ENCODE measurements around the gene PFKFB3. TPM values are rescaled to one million over a fixed set of nuclear protein-coding genes. Genes with fewer than 3 reads are reported as not detected.

Gene PFKFB3
- total RNA-seq, 1 donor from 2014 or later: 64.5 TPM

DNA sequence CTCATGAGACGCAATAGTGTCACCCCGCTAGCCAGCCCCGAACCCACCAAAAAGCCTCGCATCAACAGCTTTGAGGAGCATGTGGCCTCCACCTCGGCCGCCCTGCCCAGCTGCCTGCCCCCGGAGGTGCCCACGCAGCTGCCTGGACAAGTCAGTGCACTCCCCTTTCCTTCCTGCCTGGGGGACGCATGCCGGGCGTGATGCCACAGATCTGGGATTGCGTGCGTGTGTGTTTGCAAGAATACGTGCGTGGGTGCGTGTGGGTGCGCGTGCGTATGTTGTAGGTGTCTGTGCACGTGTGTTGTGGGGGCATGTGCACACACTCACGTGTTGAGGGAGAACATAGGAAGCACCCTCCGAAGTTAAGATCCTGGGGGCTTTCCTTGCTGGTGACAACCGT, 23.5 kb downstream of the PFKFB3 start:
- Mint-ChIP-seq H3K4me3 (ENCODE audit: low read depth) (no peak overlapping the region), H3K4me1 (ENCODE audit: low read depth) (no peaks in the 10 kb centered on the region), H3K27me3 (no peaks in the 10 kb centered on the region), H3K9me3 (ENCODE audit: low read depth) (no peaks in the 10 kb centered on the region), H3K36me3 (ENCODE audit: insufficient read depth) (peaks cover 23% of the 10 kb centered on the region), H3K27ac (no peak overlapping the region)
- TF ChIP-seq, protein P1, sequence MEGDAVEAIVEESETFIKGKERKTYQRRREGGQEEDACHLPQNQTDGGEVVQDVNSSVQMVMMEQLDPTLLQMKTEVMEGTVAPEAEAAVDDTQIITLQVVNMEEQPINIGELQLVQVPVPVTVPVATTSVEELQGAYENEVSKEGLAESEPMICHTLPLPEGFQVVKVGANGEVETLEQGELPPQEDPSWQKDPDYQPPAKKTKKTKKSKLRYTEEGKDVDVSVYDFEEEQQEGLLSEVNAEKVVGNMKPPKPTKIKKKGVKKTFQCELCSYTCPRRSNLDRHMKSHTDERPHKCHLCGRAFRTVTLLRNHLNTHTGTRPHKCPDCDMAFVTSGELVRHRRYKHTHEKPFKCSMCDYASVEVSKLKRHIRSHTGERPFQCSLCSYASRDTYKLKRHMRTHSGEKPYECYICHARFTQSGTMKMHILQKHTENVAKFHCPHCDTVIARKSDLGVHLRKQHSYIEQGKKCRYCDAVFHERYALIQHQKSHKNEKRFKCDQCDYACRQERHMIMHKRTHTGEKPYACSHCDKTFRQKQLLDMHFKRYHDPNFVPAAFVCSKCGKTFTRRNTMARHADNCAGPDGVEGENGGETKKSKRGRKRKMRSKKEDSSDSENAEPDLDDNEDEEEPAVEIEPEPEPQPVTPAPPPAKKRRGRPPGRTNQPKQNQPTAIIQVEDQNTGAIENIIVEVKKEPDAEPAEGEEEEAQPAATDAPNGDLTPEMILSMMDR (IDR thresholded peaks at IDR 0.05; ENCODE audit: unreplicated experiment): no peak
- no peak for DNase-seq (ENCODE audit: low spot score, unreplicated experiment)

- H3K27ac Mint-ChIP-seq: no peak overlapping the region
- H3K27me3 Mint-ChIP-seq: no peaks in the 10 kb centered on the region
- no peaks in the 10 kb centered on the region for H3K9me3 Mint-ChIP-seq (ENCODE audit: low read depth)
- TF ChIP-seq, protein P1 (IDR thresholded peaks at IDR 0.05; ENCODE audit: unreplicated experiment): no peak
- H3K4me1 Mint-ChIP-seq (ENCODE audit: low read depth): no peaks in the 10 kb centered on the region
- H3K36me3 Mint-ChIP-seq (ENCODE audit: insufficient read depth): peaks cover 23% of the 10 kb centered on the region
- no peak overlapping the region for H3K4me3 Mint-ChIP-seq (ENCODE audit: low read depth)
- DNase-seq (ENCODE audit: low spot score, unreplicated experiment): no peak
These were observed 24.6 kb downstream of the PFKFB3 start for GRCh38 chr10:6227346-6227745.

DNA sequence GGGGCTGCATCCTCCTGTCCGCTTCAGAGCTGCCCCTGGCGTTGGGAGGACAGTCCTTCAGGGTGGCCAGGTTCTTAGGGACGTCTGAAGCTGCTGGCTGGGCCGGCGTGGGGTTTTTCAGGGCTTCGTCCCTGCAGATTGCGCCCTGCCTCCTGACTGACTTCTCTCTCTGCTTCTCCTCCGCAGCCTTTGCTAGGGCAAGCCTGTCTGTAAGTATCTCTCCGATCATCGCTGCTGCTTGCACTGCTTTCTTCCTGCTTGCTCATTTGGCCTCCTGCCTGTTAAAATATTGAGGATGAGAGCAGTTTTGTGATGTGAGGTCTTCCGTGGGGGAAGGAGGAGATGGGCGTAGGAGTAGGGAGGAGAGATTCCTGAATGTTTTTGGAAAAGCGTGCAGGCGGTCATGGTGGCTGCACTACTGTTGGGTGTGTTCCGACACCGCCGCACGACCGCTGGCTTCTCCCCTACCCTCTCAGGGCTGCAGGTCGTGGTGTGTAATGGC, 25.3 kb downstream of the PFKFB3 start:
- H3K27ac Mint-ChIP-seq: no peak overlapping the region
- no peak for DNase-seq (ENCODE audit: low spot score, unreplicated experiment)
- TF ChIP-seq, protein P1 (IDR thresholded peaks at IDR 0.05; ENCODE audit: unreplicated experiment): no peak
- H3K27me3 Mint-ChIP-seq: no peaks in the 10 kb centered on the region
- no peak overlapping the region for H3K4me3 Mint-ChIP-seq (ENCODE audit: low read depth)
- no peaks in the 10 kb centered on the region for H3K4me1 Mint-ChIP-seq (ENCODE audit: low read depth)
- peaks cover 28% of the 10 kb centered on the region for H3K36me3 Mint-ChIP-seq (ENCODE audit: insufficient read depth)
- no peaks in the 10 kb centered on the region for H3K9me3 Mint-ChIP-seq (ENCODE audit: low read depth)

- Mint-ChIP-seq H3K4me1 (ENCODE audit: low read depth) (peaks cover 1% of the 10 kb centered on the region), H3K27ac (no peak overlapping the region), H3K9me3 (ENCODE audit: low read depth) (no peaks in the 10 kb centered on the region), H3K27me3 (no peaks in the 10 kb centered on the region), H3K36me3 (ENCODE audit: insufficient read depth) (peaks cover 32% of the 10 kb centered on the region), H3K4me3 (ENCODE audit: low read depth) (no peak overlapping the region)
- TF ChIP-seq, protein P1 (IDR thresholded peaks at IDR 0.05; ENCODE audit: unreplicated experiment): no peak
- DNase-seq (ENCODE audit: low spot score, unreplicated experiment): no peak
These were observed 25.9 kb downstream of the PFKFB3 start for GRCh38 chr10:6228647-6229046.

- H3K36me3 Mint-ChIP-seq (ENCODE audit: insufficient read depth): peaks cover 32% of the 10 kb centered on the region
These were observed 26.6 kb downstream of the PFKFB3 start for GRCh38 chr10:6229290-6229689.

More at GRCh38 chr10:6229290-6229689, 26.6 kb downstream of the PFKFB3 start:
- DNase-seq (ENCODE audit: low spot score, unreplicated experiment): no peak
- Mint-ChIP-seq H3K27me3 (no peaks in the 10 kb centered on the region), H3K4me3 (ENCODE audit: low read depth) (no peak overlapping the region), H3K27ac (no peak overlapping the region), H3K9me3 (ENCODE audit: low read depth) (no peaks in the 10 kb centered on the region), H3K4me1 (ENCODE audit: low read depth) (peaks cover 6% of the 10 kb centered on the region)
- TF ChIP-seq, protein P1 (IDR thresholded peaks at IDR 0.05; ENCODE audit: unreplicated experiment): no peak

Measured in progenitor cell of endocrine pancreas (in vitro differentiated cells).